Body of pancreas (tissue), 4 donors: ENCODE results near the gene SPDYC. TPM values are rescaled to one million over a fixed set of nuclear protein-coding genes. Genes with fewer than 3 reads are reported as not detected.

Experiments used
- ATAC-seq: fragments of 150-250 bp; one replicate; pipeline ENCODE4 v1.9.1; 2016
- DNase-seq, 4 donors: peaks; one replicate each; pipeline ENCODE4 v3.0.0-alpha.2; 2019
- H3K27ac ChIP-seq, 4 donors: fragments of 200-600 bp; sonication (generic); 1 replicate in 3 of 4; 2 replicates in 1 of 4; pipeline versions ENCODE4 v1.5.1 to v1.6.1; 2016 to 2019; ENCODE audit warnings: mild to moderate bottlenecking in 1 of 4, mixed read lengths in 1 of 4, moderate library complexity in 1 of 4
- H3K27me3 ChIP-seq, 2 donors: fragments of 200-600 bp; sonication (generic); one replicate each; pipeline ENCODE4 v1.6.0; 2016; ENCODE audit warnings: mild to moderate bottlenecking in 1 of 2
- H3K36me3 ChIP-seq, 2 donors: fragments of 200-600 bp; sonication (generic); replicated peaks in 1 of 2; 2 replicates each; pipeline ENCODE4 v1.5.1; 2016; ENCODE audit warnings: low read depth in 2 of 2; ENCODE audit not compliant: insufficient read depth in 1 of 2
- H3K4me1 ChIP-seq: fragments of 200-600 bp; sonication (generic); one replicate; pipeline ENCODE4 v1.6.0; 2016
- H3K4me3 ChIP-seq, 2 donors: fragments of 200-600 bp; sonication (generic); 1 replicate in 1 of 2; 2 replicates in 1 of 2; pipeline ENCODE4 v1.5.1; 2016 to 2019
- H3K9me3 ChIP-seq, 3 donors: fragments of 200-600 bp; sonication (generic); 1 replicate in 2 of 3; 2 replicates in 1 of 3; pipeline ENCODE4 v1.5.1; 2016
- CTCF ChIP-seq, 7 experiments: fragments of 450-650 bp in 4 of 7; fragments of 200-600 bp in 3 of 7; sonication (generic) in 3 of 7; IDR thresholded peaks; one replicate each; pipeline ENCODE4 v1.5.1; 2016 to 2019; ENCODE audit warnings: antibody characterized with exemption in 7 of 7
- POLR2A ChIP-seq, 3 donors: fragments of 450-650 bp; IDR thresholded peaks; one replicate each; pipeline ENCODE4 v1.6.1; 2016; ENCODE audit warnings: antibody characterized with exemption in 3 of 3, mild to moderate bottlenecking in 2 of 3
- WGBS, 2 donors: methylation state at CpG; one replicate each; pipeline ENCODE4 v1.1.5; 2017; 5-methylcytosine and 5-hydroxymethylcytosine counted together
- intact Hi-C: fragments of 100-400 bp; cut with DNase I; formaldehyde crosslinking; loops from one replicate; pipeline ENCODE4 v1.15.1; 2023
- microRNA-seq, 2 donors: library from miRNA; unstranded; fragments of <30 nt; microRNA quantifications; one replicate each; pipeline ENCODE4, GENCODE V29; 2016; ENCODE audit warnings: borderline number of aligned reads in 2 of 2, borderline replicate concordance in 2 of 2
- small RNA-seq: library from RNA; depleted of rRNA; stranded (forward); fragments of <200 nt; gene quantifications from one replicate; pipeline ENCODE3, GENCODE V24; 2016
- total RNA-seq, 2 donors: library from RNA; depleted of rRNA; stranded (reverse); fragments of >200 nt; gene quantifications; one replicate each; pipeline ENCODE4 v1.1.0, GENCODE V29; 2016

Gene SPDYC
- total RNA-seq, 2 donors from 2014 or later, result not detected

- TF ChIP-seq POLR2A (IDR thresholded peaks at IDR 0.05) (no peak), CTCF (IDR thresholded peaks at IDR 0.05) (no peak)
- Histone ChIP-seq H3K27me3 (no peaks in the 10 kb centered on the region), H3K4me3 (no peak overlapping the region), H3K4me1 (no peaks in the 10 kb centered on the region), H3K9me3 (no peaks in the 10 kb centered on the region), H3K27ac (no peak overlapping the region), H3K36me3 (no peaks in the 10 kb centered on the region)
- ATAC-seq (no peak), DNase-seq (no peak)
- intact Hi-C loops, result no loop called here
- WGBS, 2 donors, result 79 to 100% methylated on average over 1 to 9 of the region's 9 CpGs
These were observed 48.4 kb downstream of the SPDYC start for GRCh38 chr11:65218446-65218845.

GRCh38 chr11:65219930-65220213 is 49.8 kb downstream of the SPDYC start:
- H3K4me3 ChIP-seq, result no peak overlapping the region
- no peaks in the 10 kb centered on the region for H3K27me3 ChIP-seq
- peaks cover under 1% of the 10 kb centered on the region for H3K4me1 ChIP-seq
- WGBS, 2 donors, result 57 to 68% methylated on average over 3 of the region's 3 CpGs
- no peak overlapping the region for H3K27ac ChIP-seq
- TF ChIP-seq POLR2A (IDR thresholded peaks at IDR 0.05), result no peak
- no peak for TF ChIP-seq CTCF (IDR thresholded peaks at IDR 0.05)
- intact Hi-C loops, result no loop called here
- ATAC-seq, result no peak
- DNase-seq, result no peak
- no peaks in the 10 kb centered on the region for H3K9me3 ChIP-seq
- no peaks in the 10 kb centered on the region for H3K36me3 ChIP-seq

GRCh38 chr11:65221026-65221425 is 51.0 kb downstream of the SPDYC start:
- 88 to 90% methylated on average over 10 of the region's 10 CpGs for WGBS, 2 donors
- ATAC-seq, result no peak
- H3K9me3 ChIP-seq, result no peaks in the 10 kb centered on the region
- no peaks in the 10 kb centered on the region for H3K36me3 ChIP-seq
- DNase-seq, result no peak
- H3K27ac ChIP-seq, result no peak overlapping the region
- no peak overlapping the region for H3K4me3 ChIP-seq
- intact Hi-C loops, result no loop called here
- peaks cover 12% of the 10 kb centered on the region for H3K4me1 ChIP-seq
- no peak for TF ChIP-seq CTCF (IDR thresholded peaks at IDR 0.05)
- H3K27me3 ChIP-seq, result no peaks in the 10 kb centered on the region

Small RNAs within 50 kb of the gene (microRNA-seq; reads per million reads assigned to microRNA genes)
- gene MIR6751, result 0 reads per million in 2 donors

Small RNAs within 50 kb of the gene (small RNA-seq; reads per million reads assigned to genes)
- not detected for gene HIGD1AP10
- gene PDCL2P2, result not detected
- 0.23 reads per million for gene RNU2-23P

Other genes starting within 250 kb of the SPDYC start
- gene PPP2R5B, start 245.5 kb upstream of the SPDYC start, total RNA-seq, result 10 to 100 TPM; 12.7 to 35.6 TPM
- gene GPHA2, start 234.3 kb upstream of the SPDYC start, total RNA-seq, result 10 to 100 TPM in 1 of 2 donors, 1 to 10 TPM in 1; 7.3 to 18.5 TPM
- gene MAJIN, start 198.1 kb upstream of the SPDYC start, total RNA-seq, result under 1 TPM in 1 of 2 donors, not detected in 1; 0.78 TPM
- 10 to 100 TPM in 1 of 2 donors, 1 to 10 TPM in 1; 2.3 to 20.8 TPM for gene BATF2, start 173.3 kb upstream of the SPDYC start, total RNA-seq
- gene ARL2, start 156.1 kb upstream of the SPDYC start, total RNA-seq, result 10 to 100 TPM; 67.6 to 75.5 TPM
- gene SNX15, start 142.8 kb upstream of the SPDYC start, total RNA-seq, result 10 to 100 TPM in 1 of 2 donors, 1 to 10 TPM in 1; 7.9 to 10.6 TPM
- 10 to 100 TPM in 1 of 2 donors, 1 to 10 TPM in 1; 5.4 to 30.3 TPM for gene SAC3D1, start 129.0 kb upstream of the SPDYC start, total RNA-seq
- gene NAALADL1, start 111.7 kb upstream of the SPDYC start, total RNA-seq, result 10 to 100 TPM in 1 of 2 donors, 1 to 10 TPM in 1; 1.6 to 11.5 TPM
- gene CDCA5, start 86.2 kb upstream of the SPDYC start, total RNA-seq, result 1 to 10 TPM in 1 of 2 donors, not detected in 1; 2.3 TPM
- gene ZFPL1, start 86.0 kb upstream of the SPDYC start, total RNA-seq, result 10 to 100 TPM; 23.1 to 29.3 TPM
- gene VPS51, start 74.0 kb upstream of the SPDYC start, total RNA-seq, result 100 to 1,000 TPM; 206 to 360 TPM
- 10 to 100 TPM; 25.4 to 85.6 TPM for gene TM7SF2, start 58.4 kb upstream of the SPDYC start, total RNA-seq
- gene ZNHIT2, start 52.5 kb upstream of the SPDYC start, total RNA-seq, result 10 to 100 TPM; 18.7 to 33.9 TPM
- gene FAU, start 48.1 kb upstream of the SPDYC start, total RNA-seq, result 1,000 to 10,000 TPM; 1,320 to 1,355 TPM
- 10 to 100 TPM; 34.2 to 35.6 TPM for gene MRPL49, start 47.9 kb upstream of the SPDYC start, total RNA-seq
- gene SYVN1, start 35.7 kb upstream of the SPDYC start, total RNA-seq, result 10 to 100 TPM; 41.0 to 97.2 TPM
- gene CAPN1, start 11.7 kb downstream of the SPDYC start, total RNA-seq, result 100 to 1,000 TPM; 142 to 245 TPM
- gene POLA2, start 91.7 kb downstream of the SPDYC start, total RNA-seq, result 10 to 100 TPM in 1 of 2 donors, 1 to 10 TPM in 1; 7.3 to 19.1 TPM
- 10 to 100 TPM in 1 of 2 donors, 1 to 10 TPM in 1; 8.3 to 16.8 TPM for gene CDC42EP2, start 144.6 kb downstream of the SPDYC start, total RNA-seq
- gene DPF2, start 163.6 kb downstream of the SPDYC start, total RNA-seq, result 10 to 100 TPM; 18.1 to 30.1 TPM
- gene TIGD3, start 184.5 kb downstream of the SPDYC start, total RNA-seq, result not detected
- 10 to 100 TPM; 52.4 to 67.2 TPM for gene SLC25A45, start 212.4 kb downstream of the SPDYC start, total RNA-seq
- gene FRMD8, start 216.4 kb downstream of the SPDYC start, total RNA-seq, result 10 to 100 TPM; 20.0 to 46.8 TPM